HepG2 (cell line): Measurements from ENCODE around the gene FAM111A. TPM values are rescaled to one million over a fixed set of nuclear protein-coding genes. Genes with fewer than 3 reads are reported as not detected.

ENCODE experiments used
- EP300 ChIP-seq, 3 experiments: sonication (generic) in 1 of 3; formaldehyde crosslinking in 1 of 3; IDR thresholded peaks; 2 replicates each; pipeline versions ENCODE4 v1.5.1 to v1.6.1; 2011 to 2020; ENCODE audit warnings: low read depth in 2 of 3, low read length in 2 of 3, borderline replicate concordance in 1 of 3, improper control_type of control experiment in 1 of 3, mild to moderate bottlenecking in 1 of 3, missing genetic modification reagents in 1 of 3, moderate library complexity in 1 of 3
- HMG20A ChIP-seq: IDR thresholded peaks from 2 replicates; pipeline ENCODE4 v1.6.1; 2016; ENCODE audit warnings: borderline replicate concordance
- NAIF1 ChIP-seq: sonication (generic); formaldehyde crosslinking; IDR thresholded peaks from 2 replicates; pipeline ENCODE4 v1.5.0; 2020; ENCODE audit warnings: mild to moderate bottlenecking, missing genetic modification reagents, borderline replicate concordance
- NFRKB ChIP-seq: fragments of 450-650 bp; IDR thresholded peaks from 2 replicates; pipeline ENCODE4 v1.6.1; 2017
- POLR2G ChIP-seq: fragments of 200-400 bp; formaldehyde crosslinking; IDR thresholded peaks from 2 replicates; pipeline ENCODE4 v1.6.1; 2018; ENCODE audit warnings: mild to moderate bottlenecking, low read depth, low read length, moderate library complexity
- RBM39 ChIP-seq: fragments of 200-400 bp; formaldehyde crosslinking; IDR thresholded peaks from one replicate; pipeline ENCODE4 v1.6.1; 2018; ENCODE audit warnings: antibody characterized with exemption, mild to moderate bottlenecking, low read depth, low read length; ENCODE audit not compliant: poor library complexity, severe bottlenecking
- SP4 ChIP-seq: sonication (generic); formaldehyde crosslinking; IDR thresholded peaks from 2 replicates; pipeline ENCODE4 v1.8.1; 2023; ENCODE audit warnings: mild to moderate bottlenecking, missing genetic modification reagents
- SP5 ChIP-seq: IDR thresholded peaks from 2 replicates; pipeline ENCODE4 v1.6.1; 2016; ENCODE audit warnings: low read depth, borderline replicate concordance
- ZKSCAN1 ChIP-seq: fragments of 150-350 bp; IDR thresholded peaks from 2 replicates; pipeline ENCODE4 v1.6.1; 2014; ENCODE audit warnings: low read length
- ZNF44 ChIP-seq: sonication (generic); formaldehyde crosslinking; IDR thresholded peaks from 2 replicates; pipeline ENCODE4 v1.5.1; 2020; ENCODE audit warnings: mild to moderate bottlenecking, missing genetic modification reagents
- ZNF496 ChIP-seq: sonication (generic); formaldehyde crosslinking; IDR thresholded peaks from 2 replicates; pipeline ENCODE4 v1.8.1; 2023; ENCODE audit warnings: mild to moderate bottlenecking, moderate library complexity, missing genetic modification reagents; ENCODE audit not compliant: insufficient replicate concordance
- ZSCAN25 ChIP-seq: sonication (generic); formaldehyde crosslinking; IDR thresholded peaks from 2 replicates; pipeline ENCODE4 v1.8.0; 2022; ENCODE audit warnings: mild to moderate bottlenecking, missing genetic modification reagents
- polyA plus RNA-seq, 8 experiments: library from polyadenylated mRNA; depleted of rRNA in 3 of 8; stranded (reverse) in 7 of 8; unstranded in 1 of 8; fragments of >200 nt; fragmentation: Illumina TruSeq in 4 of 8; extraction: Trizol in 4 of 8; gene quantifications; 2 replicates each; pipeline versions ENCODE4 v1.2.1 to v1.2.3, GENCODE V29; 2011 to 2016; ENCODE audit warnings: low read depth in 4 of 8, missing spikeins in 1 of 8, mixed read lengths in 1 of 8; ENCODE audit not compliant: insufficient read depth in 1 of 8
- total RNA-seq, 5 experiments: library from RNA; depleted of rRNA; stranded (reverse); fragments of >200 nt; fragmentation: Illumina TruSeq; extraction: Trizol; gene quantifications; 2 replicates each; pipeline ENCODE4 v1.2.3, GENCODE V29; 2016; ENCODE audit warnings: low read depth in 1 of 5
- TF ChIP-seq, protein P1 (sequence below): sonication (generic); formaldehyde crosslinking; IDR thresholded peaks from 2 replicates; pipeline ENCODE4 v1.4.0; 2020; ENCODE audit warnings: missing genetic modification reagents
- TF ChIP-seq, protein P2 (sequence below): sonication (generic); formaldehyde crosslinking; IDR thresholded peaks from 2 replicates; pipeline ENCODE4 v1.4.0; 2020; ENCODE audit warnings: mild to moderate bottlenecking, missing genetic modification reagents
- TF ChIP-seq, protein P3 (sequence below): sonication (generic); formaldehyde crosslinking; IDR thresholded peaks from 2 replicates; pipeline ENCODE4 v1.9.0; 2022; ENCODE audit warnings: missing genetic modification reagents, mild to moderate bottlenecking, borderline replicate concordance
- TF ChIP-seq, protein P4 (sequence below): sonication (generic); formaldehyde crosslinking; IDR thresholded peaks from 2 replicates; pipeline ENCODE4 v1.5.1; 2020; ENCODE audit warnings: mild to moderate bottlenecking, missing genetic modification reagents, borderline replicate concordance
- TF ChIP-seq, protein P5 (sequence below): IDR thresholded peaks from 2 replicates; pipeline ENCODE4 v1.6.1; 2016; ENCODE audit warnings: mild to moderate bottlenecking

Gene FAM111A
- total and polyA plus RNA-seq, 2 of the 13 experiments (the other 11 are each of a cell fraction or from before 2014, with no cell fraction given): 3.2 to 13.5 TPM

DNA sequence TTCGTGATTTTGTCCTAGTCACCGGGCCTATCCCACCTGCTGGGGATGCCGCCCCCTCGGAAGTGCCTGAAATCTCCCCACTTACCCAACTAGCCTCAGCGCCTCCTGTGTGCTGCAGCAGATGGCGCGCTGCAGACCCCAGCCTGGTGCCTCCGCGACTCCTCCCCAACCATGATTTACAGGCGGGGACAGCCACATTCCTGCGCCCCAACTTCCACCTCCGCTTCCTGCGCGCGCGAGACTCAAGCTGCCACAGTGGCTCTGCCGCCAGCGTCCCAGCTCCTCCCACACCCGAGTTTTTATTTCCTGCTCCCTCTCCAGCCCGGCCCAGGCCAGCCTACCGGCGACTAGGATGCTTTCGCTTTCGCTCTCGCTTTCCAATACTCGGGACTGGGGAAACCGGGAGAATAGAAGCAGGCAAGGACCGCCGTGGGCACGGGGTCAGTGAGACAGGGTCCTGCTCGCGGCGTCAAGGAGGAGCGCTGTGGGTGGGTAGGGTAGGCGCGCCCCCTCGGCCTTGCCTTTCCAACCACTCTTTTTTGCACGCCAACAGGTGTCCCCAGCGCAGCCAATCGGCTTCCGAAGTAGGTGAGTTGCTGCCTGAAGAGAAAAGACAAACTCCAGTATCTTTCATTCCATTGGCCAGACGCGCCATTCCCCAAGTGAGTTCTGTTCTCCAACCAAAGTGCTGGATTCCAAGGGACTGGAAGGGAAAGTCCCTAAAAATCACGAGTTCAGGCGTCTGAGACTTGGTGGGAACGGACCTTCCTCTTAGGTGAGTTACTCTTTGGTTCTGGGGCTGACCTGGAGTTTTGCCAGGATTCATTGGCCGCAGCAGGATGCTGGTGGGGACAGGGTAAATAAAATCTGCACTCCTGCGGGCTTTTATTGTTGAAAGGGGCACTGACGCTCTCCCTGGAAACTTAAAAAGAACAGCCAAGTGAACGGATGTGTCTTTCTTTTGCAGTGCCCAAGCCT lies at the start of gene FAM111A (continued):
- TF ChIP-seq, protein P1, sequence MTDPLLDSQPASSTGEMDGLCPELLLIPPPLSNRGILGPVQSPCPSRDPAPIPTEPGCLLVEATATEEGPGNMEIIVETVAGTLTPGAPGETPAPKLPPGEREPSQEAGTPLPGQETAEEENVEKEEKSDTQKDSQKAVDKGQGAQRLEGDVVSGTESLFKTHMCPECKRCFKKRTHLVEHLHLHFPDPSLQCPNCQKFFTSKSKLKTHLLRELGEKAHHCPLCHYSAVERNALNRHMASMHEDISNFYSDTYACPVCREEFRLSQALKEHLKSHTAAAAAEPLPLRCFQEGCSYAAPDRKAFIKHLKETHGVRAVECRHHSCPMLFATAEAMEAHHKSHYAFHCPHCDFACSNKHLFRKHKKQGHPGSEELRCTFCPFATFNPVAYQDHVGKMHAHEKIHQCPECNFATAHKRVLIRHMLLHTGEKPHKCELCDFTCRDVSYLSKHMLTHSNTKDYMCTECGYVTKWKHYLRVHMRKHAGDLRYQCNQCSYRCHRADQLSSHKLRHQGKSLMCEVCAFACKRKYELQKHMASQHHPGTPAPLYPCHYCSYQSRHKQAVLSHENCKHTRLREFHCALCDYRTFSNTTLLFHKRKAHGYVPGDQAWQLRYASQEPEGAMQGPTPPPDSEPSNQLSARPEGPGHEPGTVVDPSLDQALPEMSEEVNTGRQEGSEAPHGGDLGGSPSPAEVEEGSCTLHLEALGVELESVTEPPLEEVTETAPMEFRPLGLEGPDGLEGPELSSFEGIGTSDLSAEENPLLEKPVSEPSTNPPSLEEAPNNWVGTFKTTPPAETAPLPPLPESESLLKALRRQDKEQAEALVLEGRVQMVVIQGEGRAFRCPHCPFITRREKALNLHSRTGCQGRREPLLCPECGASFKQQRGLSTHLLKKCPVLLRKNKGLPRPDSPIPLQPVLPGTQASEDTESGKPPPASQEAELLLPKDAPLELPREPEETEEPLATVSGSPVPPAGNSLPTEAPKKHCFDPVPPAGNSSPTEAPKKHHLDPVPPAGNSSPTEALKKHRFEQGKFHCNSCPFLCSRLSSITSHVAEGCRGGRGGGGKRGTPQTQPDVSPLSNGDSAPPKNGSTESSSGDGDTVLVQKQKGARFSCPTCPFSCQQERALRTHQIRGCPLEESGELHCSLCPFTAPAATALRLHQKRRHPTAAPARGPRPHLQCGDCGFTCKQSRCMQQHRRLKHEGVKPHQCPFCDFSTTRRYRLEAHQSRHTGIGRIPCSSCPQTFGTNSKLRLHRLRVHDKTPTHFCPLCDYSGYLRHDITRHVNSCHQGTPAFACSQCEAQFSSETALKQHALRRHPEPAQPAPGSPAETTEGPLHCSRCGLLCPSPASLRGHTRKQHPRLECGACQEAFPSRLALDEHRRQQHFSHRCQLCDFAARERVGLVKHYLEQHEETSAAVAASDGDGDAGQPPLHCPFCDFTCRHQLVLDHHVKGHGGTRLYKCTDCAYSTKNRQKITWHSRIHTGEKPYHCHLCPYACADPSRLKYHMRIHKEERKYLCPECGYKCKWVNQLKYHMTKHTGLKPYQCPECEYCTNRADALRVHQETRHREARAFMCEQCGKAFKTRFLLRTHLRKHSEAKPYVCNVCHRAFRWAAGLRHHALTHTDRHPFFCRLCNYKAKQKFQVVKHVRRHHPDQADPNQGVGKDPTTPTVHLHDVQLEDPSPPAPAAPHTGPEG (CRISPR knock-in tag): no peak
- no peak for TF ChIP-seq NFRKB
- TF ChIP-seq ZNF44 (CRISPR knock-in tag): no peak
- TF ChIP-seq ZSCAN25 (CRISPR knock-in tag): no peak
- no peak for TF ChIP-seq ZNF496 (CRISPR knock-in tag)
- TF ChIP-seq EP300 (IDR thresholded peaks at IDR 0.05; ENCODE audit: low read depth in 2 of 2, low read length in 2 of 2): no peak
- no peak for TF ChIP-seq EP300 (CRISPR knock-in tag; IDR thresholded peaks at IDR 0.05; ENCODE audit: borderline replicate concordance)
- TF ChIP-seq, protein P2, sequence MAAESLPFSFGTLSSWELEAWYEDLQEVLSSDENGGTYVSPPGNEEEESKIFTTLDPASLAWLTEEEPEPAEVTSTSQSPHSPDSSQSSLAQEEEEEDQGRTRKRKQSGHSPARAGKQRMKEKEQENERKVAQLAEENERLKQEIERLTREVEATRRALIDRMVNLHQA (CRISPR knock-in tag): no peak
- peak; percentile 28; the same call in 1 of the 2 replicates for TF ChIP-seq SP5
- TF ChIP-seq, protein P3, sequence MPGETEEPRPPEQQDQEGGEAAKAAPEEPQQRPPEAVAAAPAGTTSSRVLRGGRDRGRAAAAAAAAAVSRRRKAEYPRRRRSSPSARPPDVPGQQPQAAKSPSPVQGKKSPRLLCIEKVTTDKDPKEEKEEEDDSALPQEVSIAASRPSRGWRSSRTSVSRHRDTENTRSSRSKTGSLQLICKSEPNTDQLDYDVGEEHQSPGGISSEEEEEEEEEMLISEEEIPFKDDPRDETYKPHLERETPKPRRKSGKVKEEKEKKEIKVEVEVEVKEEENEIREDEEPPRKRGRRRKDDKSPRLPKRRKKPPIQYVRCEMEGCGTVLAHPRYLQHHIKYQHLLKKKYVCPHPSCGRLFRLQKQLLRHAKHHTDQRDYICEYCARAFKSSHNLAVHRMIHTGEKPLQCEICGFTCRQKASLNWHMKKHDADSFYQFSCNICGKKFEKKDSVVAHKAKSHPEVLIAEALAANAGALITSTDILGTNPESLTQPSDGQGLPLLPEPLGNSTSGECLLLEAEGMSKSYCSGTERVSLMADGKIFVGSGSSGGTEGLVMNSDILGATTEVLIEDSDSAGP (CRISPR knock-in tag): peak; percentile 87
- TF ChIP-seq, protein P4, sequence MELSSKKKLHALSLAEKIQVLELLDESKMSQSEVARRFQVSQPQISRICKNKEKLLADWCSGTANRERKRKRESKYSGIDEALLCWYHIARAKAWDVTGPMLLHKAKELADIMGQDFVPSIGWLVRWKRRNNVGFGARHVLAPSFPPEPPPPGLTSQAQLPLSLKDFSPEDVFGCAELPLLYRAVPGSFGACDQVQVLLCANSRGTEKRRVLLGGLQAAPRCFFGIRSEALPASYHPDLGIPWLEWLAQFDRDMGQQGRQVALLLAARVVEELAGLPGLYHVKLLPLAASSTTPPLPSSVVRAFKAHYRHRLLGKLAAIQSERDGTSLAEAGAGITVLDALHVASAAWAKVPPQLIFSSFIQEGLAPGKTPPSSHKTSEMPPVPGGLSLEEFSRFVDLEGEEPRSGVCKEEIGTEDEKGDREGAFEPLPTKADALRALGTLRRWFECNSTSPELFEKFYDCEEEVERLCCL (CRISPR knock-in tag): no peak
- TF ChIP-seq RBM39: no peak
- no peak for TF ChIP-seq HMG20A (CRISPR knock-in tag)
- peak; percentile 46; the same call in 1 of the 2 replicates for TF ChIP-seq SP4
- TF ChIP-seq NAIF1 (CRISPR knock-in tag): no peak
- TF ChIP-seq POLR2G: peak; percentile 55; the same call in 1 of the 2 replicates
- TF ChIP-seq ZKSCAN1: no peak
- TF ChIP-seq, protein P5, sequence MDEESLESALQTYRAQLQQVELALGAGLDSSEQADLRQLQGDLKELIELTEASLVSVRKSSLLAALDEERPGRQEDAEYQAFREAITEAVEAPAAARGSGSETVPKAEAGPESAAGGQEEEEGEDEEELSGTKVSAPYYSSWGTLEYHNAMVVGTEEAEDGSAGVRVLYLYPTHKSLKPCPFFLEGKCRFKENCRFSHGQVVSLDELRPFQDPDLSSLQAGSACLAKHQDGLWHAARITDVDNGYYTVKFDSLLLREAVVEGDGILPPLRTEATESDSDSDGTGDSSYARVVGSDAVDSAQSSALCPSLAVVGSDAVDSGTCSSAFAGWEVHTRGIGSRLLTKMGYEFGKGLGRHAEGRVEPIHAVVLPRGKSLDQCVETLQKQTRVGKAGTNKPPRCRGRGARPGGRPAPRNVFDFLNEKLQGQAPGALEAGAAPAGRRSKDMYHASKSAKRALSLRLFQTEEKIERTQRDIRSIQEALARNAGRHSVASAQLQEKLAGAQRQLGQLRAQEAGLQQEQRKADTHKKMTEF (CRISPR knock-in tag): peak; percentile 65
